ENCODE data around the gene COMMD7.

The COMMD7 gene

GRCh38 chr20:32672982-32673851 lies 70.0 kb downstream of the COMMD7 start:
- peak; percentile 30 for DNase-seq

- no peak for DNase-seq
Measured at GRCh38 chr20:32672394-32672981, 70.8 kb downstream of the COMMD7 start.

- no peak for DNase-seq
Measured at GRCh38 chr20:32670773-32671455, 72.4 kb downstream of the COMMD7 start.

- DNase-seq, result no peak
Measured at GRCh38 chr20:32667027-32667426, 76.2 kb downstream of the COMMD7 start.

GRCh38 chr20:32664678-32665159 lies 78.5 kb downstream of the COMMD7 start:
- DNase-seq, result no peak

- DNase-seq, result no peak
Measured at GRCh38 chr20:32664012-32664677, 79.1 kb downstream of the COMMD7 start.

GRCh38 chr20:32663335-32664011 lies 79.8 kb downstream of the COMMD7 start:
- no peak for DNase-seq

- no peak for DNase-seq
Measured at GRCh38 chr20:32661820-32662528, 81.3 kb downstream of the COMMD7 start.

GRCh38 chr20:32660661-32661060 lies 82.6 kb downstream of the COMMD7 start:
- no peak for DNase-seq

GRCh38 chr20:32656827-32657226 lies 86.4 kb downstream of the COMMD7 start:
- DNase-seq, result no peak

- no peak for DNase-seq
Measured at GRCh38 chr20:32655903-32656512, 87.3 kb downstream of the COMMD7 start.

- DNase-seq, result peak; percentile 89
Measured at GRCh38 chr20:32652739-32653526, 90.3 kb downstream of the COMMD7 start.
